DND-41 (cell line): ENCODE measurements around the gene ASRGL1.

Experiments used
- EZH2 ChIP-seq: IDR thresholded peaks from 3 replicates; pipeline ENCODE4 v1.6.1; 2012; ENCODE audit warnings: borderline replicate concordance, low read depth, mild to moderate bottlenecking, moderate library complexity, low read length, inconsistent platforms; ENCODE audit not compliant: severe bottlenecking
- TF ChIP-seq, protein P1 (sequence below): IDR thresholded peaks from 2 replicates; pipeline ENCODE4 v1.5.1; 2012; ENCODE audit warnings: borderline replicate concordance, low read length, moderate library complexity, mild to moderate bottlenecking; ENCODE audit not compliant: poor library complexity, severe bottlenecking; ENCODE audit errors: extremely low read depth

GRCh38 chr11:62391642-62392425, 54.6 kb downstream of the ASRGL1 start:
- TF ChIP-seq, protein P1, sequence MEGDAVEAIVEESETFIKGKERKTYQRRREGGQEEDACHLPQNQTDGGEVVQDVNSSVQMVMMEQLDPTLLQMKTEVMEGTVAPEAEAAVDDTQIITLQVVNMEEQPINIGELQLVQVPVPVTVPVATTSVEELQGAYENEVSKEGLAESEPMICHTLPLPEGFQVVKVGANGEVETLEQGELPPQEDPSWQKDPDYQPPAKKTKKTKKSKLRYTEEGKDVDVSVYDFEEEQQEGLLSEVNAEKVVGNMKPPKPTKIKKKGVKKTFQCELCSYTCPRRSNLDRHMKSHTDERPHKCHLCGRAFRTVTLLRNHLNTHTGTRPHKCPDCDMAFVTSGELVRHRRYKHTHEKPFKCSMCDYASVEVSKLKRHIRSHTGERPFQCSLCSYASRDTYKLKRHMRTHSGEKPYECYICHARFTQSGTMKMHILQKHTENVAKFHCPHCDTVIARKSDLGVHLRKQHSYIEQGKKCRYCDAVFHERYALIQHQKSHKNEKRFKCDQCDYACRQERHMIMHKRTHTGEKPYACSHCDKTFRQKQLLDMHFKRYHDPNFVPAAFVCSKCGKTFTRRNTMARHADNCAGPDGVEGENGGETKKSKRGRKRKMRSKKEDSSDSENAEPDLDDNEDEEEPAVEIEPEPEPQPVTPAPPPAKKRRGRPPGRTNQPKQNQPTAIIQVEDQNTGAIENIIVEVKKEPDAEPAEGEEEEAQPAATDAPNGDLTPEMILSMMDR: peak; percentile 16
- TF ChIP-seq EZH2: no peak
